Stimulated activated CD8-positive, alpha-beta memory T cell treated with anti-CD3 and anti-CD28 coated beads, Interleukin-7, amount 100 ng/mL, for 48 hours (primary cell): ENCODE measurements around the gene PADI2.
A peak's percentile ranks its signal among the peaks of the same experiment; 100 is the strongest.

Source experiments
- DNase-seq, 2 donors: peaks; one replicate each; pipeline ENCODE4 v3.0.0-alpha.2; 2020; ENCODE audit warnings: low read depth in 1 of 2; ENCODE audit errors: extremely low read depth in 1 of 2

PADI2 gene

GRCh38 chr1:17119076-17119772 lies at the start of gene PADI2:
Gene PADI2 (minus strand): TSS chr1:17119451. CDS start chr1:17119371, 80 bp downstream.
- peak; percentile 35 to 42 for DNase-seq

DNA sequence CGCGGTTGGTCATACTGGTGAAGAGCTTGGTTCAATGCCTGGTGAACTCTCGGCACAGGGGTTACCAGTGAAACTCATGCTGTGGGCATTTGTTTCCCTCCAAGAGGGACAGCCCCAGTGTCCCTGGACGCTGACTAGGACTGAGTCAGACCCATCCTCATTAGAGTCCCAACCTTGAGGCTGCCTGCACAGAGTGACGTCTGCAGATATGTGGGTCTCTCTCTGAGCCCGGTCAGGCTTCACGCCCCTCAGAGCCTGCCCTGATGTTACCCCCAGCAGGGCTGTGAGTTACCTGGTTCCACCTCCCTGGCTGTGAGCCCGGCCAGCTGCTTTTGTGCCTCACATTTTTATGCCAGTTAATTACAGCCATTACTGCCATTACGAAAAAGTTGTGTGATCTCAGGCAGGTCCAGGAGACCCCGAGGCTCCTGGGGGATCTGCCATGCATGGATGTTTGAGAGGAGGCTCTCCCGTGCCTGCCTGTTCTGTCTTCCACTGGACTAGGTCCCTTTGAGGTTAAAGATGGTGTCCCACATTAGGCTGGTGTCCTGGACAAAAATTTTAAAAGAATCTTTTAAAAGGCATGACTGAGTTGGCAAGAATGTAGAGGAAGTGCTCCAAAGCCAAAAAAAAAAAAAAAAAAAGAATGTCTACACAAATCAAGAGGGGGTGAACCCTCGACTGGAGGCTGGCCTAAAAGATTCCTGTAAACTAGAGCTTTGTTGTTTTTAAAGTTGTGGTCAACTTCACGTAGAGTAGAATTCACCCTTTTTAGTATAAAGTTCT lies 49.0 kb upstream of the PADI2 start:
- DNase-seq: no peak

- no peak for DNase-seq
These were observed 48.5 kb upstream of the PADI2 start for GRCh38 chr1:17167786-17168090.

DNA sequence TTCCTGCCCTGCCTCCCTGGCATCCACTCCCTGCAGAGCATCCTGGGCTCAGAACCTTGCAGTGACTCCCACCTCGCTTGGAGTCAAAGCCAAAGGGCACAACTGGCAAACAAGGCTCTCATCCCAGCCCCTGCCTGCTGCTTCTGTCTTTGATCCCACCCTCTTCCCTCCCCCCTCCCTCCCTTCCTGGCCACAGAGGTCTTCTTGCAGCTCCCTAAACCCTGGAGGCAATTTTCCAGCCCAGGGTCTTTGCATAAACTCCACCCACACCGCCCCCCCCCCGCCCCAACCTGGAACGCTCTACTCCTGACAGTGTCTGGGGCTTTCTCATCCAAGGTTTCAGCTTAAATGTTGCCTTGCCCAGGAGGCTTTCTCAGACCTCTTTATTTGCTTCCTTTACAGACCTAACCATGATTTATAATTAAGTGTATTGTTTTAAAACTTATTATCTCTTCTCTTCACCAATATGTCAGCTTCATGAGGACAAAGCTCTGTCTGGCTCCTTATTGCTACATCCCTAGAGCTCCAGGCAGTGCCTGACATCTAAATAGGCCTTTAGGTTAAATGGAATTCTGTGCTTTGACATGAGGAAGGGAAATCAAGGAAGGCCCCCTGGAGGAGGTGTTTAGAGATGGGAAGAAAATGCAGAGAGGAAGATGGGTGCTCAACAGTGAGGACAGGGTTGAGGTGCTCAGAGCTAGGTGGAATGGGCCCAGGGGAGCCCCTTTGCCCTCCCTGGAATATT lies 48.0 kb upstream of the PADI2 start:
- no peak for DNase-seq

DNA sequence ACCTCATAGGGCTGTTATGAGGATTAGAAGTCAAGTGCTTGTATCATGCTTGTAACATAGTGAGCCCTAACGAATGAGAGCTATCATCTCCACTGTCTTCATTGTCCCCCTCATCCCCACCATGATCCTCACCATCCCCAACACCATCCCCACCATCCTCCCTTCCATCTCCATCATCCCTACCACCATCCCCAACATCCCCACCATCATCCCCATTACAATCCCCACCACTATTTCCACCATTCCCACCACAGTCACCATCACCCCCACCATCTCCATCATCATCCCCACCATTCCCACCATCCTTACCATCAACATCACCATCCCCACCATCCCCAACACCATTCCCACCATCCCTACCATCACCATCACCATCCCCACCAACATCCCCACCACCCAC lies 46.6 kb upstream of the PADI2 start:
- no peak for DNase-seq

GRCh38 chr1:17163789-17164666 lies 44.8 kb upstream of the PADI2 start:
- DNase-seq: no peak

DNA sequence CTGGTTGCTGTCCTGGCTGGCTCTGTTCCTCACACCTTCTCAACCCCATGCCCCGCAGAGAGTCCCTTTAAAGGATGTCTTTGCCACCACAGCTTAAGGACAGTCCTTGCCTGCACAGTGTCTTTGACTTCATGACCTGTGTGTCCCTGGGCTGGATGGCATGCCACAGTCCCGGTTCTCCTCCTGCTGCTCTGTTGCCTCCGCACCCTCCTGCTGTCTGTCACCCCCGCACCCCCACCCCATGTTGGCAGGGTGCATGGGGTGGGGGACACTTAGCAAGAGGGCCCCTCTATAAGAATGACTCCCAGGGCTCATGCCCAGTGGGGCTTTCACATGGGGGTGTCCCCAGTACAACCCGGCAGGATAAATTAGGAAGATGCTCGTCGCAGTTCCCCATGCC lies 44.1 kb upstream of the PADI2 start:
- no peak for DNase-seq

- no peak for DNase-seq
These were observed 43.7 kb upstream of the PADI2 start for GRCh38 chr1:17162941-17163340.

GRCh38 chr1:17161926-17162800 lies 42.9 kb upstream of the PADI2 start:
- no peak for DNase-seq

DNA sequence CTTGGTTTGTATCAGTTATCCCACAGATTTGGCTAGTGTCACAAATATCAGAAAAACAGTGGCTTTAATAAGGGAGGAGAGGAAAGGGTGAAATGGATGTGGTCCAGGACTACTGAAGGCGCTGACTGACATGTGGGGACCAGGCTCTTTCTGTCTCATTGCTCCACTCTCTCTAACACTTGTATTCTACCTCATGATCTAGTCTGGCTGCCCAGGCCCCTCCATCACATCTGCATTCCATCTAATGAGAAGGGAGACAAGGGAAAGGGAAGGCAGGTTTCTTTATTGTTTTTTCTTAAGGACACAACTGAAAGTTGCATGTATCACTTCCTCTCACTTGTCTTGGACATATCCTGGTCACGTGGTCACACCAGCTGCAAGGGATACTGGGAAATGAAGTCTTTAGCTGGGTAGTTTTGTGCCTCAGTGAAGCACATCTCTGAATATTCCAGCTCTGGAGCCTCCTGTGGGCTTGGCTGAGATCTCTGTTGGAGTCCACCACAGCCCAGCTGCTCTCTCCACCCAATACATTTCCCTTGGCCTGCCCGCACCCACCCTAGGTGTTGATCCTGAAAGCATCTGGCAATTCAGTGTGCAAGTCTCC lies 42.0 kb upstream of the PADI2 start:
- no peak for DNase-seq

GRCh38 chr1:17158961-17159360 lies 39.7 kb upstream of the PADI2 start:
- DNase-seq: no peak

DNA sequence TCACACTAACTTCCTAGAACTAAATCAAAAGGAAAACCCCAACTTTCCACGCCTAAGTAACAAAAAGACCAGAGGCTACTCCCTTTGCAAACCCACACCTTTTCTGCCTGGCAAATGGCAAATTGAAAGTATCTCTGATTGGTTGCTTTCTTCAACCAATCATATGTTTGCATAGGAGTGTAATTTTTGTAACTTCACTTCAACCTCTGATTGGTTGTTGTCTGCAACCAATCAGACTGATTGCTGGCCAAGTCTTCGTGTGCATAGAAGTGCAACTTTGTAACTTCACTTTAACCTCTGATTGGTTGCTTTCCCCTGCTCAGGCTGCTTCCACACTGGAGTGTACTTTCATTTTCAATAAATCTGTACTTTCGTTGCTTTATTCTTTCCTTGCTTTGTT lies 36.9 kb upstream of the PADI2 start:
- DNase-seq: no peak

- DNase-seq: no peak
These were observed 36.1 kb upstream of the PADI2 start for GRCh38 chr1:17155257-17155920.

DNA sequence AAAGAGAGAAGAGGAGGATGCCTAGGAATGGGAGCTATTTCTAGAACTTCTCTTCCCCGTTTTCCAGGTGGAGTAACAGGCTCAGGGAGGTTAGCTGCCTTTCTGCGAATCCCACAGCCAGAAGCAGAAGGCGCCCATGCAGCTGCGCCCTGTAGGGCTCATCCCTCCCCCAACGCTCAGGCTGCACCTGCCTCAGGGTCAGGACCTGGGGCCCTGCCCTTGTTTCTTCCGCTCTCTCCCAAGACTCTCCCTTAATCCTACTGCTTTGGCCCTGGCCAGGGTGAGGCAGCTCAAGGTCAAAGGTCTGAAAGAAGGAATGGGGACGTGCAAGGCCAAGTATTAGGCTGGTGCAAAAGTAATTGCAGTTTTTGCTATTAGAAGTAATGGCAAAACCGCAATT lies 30.5 kb upstream of the PADI2 start:
- DNase-seq: no peak

GRCh38 chr1:17148950-17149608 lies 29.8 kb upstream of the PADI2 start:
- no peak for DNase-seq

DNA sequence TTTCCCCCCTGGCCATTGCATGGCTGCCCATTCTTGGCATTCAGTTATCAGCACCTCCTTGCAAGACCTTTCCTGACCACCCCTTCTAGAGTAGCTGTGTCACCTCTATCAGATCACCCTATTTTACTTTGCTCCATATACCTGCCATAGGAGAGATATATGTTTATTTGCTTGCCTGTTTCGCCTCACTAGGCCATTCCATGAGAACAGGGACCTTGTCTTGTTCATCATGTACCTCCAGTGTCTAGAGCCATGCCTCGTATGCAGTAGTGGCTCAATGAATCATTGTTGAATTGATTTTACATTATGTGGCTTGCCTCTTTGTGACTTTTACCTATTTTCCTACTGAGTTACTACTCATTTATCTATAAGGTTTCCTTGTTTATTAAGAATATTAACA lies 26.4 kb upstream of the PADI2 start:
- no peak for DNase-seq

GRCh38 chr1:17143760-17144159 lies 24.5 kb upstream of the PADI2 start:
- no peak for DNase-seq

GRCh38 chr1:17141441-17142197 lies 22.4 kb upstream of the PADI2 start:
- DNase-seq: no peak
